HG02943 (cell line): Measurements from ENCODE around the gene CCDC71.

Source experiments
- ATAC-seq: cut with Tn5 transposase; IDR thresholded peaks from one replicate; pipeline ENCODE4 v1.9.1; 2021; ENCODE audit warnings: mild to moderate bottlenecking, low read depth, moderate library complexity; ENCODE audit not compliant: unreplicated experiment

CCDC71 gene

DNA sequence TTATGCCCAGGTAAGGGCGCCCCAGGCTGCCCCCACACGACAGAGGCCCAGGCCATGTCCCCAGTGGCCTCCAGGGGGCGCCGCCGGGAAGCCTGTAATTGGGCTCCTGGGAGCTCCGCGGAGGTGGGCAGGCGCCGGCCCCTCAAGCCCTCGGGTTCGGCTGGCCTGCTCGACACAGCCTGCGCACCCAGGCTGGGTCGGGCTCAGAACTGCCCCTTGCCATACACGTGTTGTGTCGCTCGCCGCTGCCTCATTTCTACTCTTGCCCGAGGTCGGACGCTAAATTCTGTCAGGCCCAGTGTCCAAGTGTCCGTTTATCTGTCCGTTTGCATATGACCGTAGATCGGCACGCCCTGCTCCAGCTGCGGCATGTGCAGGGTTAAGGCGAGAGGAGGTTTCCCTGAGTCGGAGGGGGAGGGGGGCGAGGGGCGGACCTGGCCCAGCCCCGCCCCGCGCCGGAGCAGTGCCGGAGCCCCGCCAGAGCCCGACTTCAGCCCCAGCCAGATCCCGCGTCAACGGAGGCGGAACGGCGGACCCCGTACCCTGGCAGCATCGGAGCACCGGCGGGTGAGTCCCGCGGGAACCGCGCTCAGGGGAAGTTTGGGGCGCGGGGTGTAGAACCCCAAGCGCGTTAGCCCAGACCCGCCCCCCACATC lies 5.1 kb upstream of the CCDC71 start, which contains the start of gene KLHDC8B:
Gene KLHDC8B, plus strand, starts transcription at position 480 of the 656 bp plus-strand sequence. CDS start 1,172 bp downstream, outside the sequence.
- no peak for ATAC-seq

DNA sequence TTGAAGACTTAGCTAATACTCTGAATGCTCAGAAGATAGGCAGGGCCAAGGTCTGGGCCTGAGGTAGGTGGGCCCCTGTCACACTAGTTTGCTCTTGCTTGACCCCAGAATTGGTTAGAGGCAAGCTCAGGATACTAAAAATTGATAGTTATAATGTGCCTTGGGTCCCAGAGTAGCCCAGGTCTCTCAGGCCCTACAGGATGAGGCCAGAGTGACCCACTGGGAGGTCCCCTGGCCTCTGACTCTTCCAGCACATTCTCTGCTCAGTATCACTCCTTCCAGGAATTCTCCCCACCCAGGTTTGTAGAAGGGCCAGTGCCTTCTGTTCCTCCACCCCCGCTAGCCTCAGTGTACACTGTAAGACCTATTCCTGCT lies 4.6 kb upstream of the CCDC71 start:
- ATAC-seq, result no peak

DNA sequence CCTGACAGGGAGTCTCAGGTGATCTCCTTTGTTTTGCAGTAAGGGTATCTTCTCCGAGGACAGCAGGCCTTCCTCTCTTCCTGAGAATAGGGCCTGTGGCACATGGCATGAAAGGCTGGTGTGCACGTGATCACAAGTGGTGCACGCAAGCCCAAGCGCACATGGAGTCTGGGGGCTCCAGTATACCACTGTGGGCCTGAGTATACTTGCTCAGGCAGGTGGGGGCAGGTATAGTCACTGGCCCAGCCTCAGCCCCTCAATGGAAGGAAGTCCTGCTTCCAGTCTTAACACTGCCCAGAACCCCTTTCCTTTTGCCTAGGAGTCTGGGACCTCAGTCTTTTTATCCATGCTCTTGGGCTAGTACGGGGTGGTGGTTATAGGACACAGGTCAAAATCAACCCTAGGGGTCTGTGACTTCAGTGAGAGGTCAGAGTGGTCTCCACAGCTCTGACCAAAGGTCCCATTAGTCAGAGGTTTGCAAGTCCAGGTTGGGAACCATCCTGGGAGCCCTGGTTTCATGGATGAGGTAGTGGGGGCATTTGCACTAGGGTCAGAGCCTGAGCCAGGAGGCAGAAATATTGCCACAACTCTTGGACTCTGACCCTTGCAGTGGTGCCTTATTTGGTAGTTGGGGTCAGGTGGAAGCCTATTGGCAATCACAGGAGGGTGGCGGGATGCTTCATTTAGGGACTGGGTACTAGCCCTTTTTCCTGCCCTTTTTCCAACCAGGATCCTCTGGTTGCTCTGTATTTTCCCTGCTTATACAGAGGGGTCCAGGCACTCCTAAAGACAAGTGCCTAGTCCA lies 823 bp upstream of the CCDC71 start:
- no peak for ATAC-seq

DNA sequence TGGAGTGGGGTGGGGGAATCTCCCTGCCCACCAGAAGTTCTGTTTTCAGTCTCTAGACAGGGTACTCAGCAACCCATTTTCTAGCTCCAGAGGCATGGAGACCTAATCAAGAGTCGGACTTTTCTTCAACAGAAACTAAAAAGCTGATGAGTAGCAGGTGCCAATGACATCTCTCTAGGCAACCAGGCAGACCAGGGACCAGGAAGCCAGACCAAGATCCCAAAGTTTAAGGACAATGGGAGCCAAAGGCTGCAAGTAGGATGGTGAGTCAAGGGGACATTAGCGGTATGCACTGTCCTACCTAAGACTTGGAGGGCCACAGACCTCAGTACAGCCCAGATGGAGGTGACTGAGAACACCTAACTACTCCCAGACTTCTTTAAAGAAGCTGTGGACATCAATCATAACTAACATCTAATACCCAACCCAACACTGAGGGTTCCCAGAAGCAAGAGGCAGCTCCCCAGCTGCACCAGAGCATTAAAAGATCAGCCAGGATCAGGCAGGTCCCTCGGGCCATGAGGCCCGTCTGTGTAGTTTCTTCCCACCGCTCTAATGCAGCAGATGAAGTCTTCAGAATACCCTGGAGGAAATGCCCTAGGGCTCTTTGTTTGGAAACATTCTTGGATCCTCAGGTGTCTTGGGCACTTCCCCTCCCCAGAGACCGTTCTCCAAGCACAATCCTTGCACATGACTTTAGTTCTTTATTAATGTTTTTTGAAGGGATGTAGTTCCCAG lies 979 bp downstream of the CCDC71 start:
- no peak for ATAC-seq

DNA sequence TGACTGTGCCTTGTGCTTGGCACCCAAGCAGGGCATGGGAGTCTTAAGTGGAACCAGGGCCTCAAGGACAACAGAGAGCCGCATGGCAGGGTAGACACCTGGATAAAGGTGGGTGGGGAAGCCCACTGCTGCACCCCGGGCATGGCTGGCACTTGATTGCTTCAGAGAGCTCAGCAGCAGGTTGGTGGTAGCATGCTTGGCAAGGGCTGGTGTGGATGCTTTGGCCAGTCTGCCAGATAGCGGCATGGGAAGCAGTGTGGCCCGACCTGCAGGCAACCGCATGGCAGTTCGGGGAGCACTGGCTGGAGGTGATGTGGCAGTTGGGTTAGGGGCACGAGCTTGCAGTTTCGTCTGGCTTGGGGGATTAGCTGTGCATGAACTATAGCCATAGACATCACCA lies 2.5 kb downstream of the CCDC71 start:
- ATAC-seq, result no peak

DNA sequence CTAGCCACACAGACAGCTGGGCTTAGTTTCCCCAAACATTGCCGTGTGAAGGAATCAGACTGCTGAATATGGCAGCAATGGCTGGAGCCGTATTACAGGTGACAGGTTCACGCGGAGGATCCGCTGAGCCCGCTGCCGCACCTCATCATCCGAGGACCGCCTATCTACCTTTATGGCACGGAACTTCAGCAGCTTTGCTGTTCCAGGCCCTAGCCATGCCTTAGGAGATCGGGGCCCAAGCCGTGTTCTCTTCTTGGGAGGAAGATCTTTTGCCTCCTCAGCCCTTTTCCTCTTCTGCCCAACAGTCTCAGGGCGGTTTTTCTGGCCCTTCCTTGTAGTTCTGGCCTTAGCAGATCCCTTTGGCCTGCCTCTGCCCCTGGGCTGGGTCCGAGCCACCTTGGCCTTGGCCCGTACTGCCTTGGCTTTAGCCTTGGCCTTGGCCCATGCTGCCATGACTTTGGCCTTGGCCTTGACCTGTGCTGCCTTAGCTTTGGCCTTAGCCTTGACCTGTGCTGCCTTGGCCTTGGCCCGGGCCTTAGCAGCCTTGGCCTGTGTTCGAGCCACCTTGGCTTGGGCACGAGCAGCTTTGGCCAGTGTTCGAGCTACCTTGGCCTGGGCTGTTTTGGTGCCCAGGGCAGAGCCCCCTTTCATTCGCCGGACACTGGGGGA lies 3.2 kb downstream of the CCDC71 start:
- ATAC-seq, result no peak

DNA sequence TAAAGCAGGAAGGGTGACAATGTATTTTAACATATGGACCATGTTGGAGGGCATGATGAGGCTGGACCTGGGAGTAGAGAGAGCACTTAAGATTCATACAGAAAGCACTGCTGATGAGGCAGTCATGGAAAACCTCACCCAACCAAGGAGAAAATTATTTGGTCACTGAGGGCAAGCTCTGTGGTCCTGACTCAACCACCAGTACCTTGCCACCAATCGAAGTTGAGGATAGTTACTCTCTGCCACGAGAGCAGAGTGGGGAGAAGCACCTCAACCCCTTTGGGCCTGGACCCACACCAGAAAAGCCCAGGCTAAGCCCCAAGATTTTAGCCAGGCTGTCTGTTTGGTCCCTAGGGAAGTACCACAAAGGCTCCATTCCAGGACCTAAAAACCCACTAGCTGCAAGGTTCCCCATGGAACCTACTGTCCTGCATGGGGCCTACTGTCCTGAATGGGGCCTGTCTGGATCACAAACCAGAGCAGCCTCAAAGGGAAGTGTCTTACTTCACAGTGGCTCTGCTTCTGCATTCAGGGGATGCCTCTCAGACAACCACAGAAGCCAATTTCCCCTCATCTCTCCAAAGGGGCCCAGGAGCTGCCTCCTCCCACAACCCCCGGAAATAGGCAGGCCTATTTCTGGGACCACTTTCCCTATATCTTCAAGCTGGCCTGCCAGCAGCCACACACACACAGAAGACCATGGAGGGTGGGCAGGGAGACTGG lies 4.2 kb downstream of the CCDC71 start:
- ATAC-seq, result no peak

DNA sequence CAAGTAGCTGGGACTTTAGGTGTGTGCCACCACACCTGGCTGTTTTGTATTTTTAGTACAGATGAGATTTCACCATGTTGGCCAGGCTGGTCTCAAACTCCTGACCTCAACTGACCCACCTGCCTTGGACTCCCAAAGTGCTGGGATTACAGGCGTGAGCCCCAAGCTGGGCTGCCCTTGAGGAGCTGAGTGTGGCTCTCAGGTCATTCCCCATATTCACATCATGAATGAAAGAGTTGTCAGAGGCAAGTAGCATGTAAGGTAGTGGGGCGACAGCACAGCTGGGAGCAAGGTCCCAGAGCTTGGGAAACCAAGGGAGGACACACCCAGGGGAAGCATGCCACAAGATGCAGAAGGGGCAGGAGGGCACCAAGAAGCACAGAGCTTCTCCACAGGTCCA lies 4.9 kb downstream of the CCDC71 start:
- ATAC-seq, result no peak

DNA sequence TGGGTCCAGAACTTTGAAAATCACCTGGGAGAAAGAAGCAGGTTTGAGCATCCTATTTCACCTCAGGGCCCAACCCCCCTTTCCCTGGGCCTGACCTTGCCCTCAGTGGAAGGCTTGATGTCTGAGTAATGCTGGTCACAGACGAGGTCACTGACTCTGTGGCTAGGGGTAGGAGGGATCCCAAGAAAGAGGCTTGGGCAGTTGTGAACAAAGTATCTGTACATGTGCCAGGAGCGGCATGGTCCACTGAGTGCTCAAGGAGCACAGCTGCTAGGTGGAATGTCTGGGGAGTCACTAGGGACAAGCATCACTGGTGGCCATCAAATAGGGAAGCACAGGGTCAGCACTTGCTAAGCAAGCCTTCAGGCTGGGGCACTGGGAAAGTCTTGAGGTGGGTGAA lies 7.3 kb downstream of the CCDC71 start:
- ATAC-seq, result no peak

DNA sequence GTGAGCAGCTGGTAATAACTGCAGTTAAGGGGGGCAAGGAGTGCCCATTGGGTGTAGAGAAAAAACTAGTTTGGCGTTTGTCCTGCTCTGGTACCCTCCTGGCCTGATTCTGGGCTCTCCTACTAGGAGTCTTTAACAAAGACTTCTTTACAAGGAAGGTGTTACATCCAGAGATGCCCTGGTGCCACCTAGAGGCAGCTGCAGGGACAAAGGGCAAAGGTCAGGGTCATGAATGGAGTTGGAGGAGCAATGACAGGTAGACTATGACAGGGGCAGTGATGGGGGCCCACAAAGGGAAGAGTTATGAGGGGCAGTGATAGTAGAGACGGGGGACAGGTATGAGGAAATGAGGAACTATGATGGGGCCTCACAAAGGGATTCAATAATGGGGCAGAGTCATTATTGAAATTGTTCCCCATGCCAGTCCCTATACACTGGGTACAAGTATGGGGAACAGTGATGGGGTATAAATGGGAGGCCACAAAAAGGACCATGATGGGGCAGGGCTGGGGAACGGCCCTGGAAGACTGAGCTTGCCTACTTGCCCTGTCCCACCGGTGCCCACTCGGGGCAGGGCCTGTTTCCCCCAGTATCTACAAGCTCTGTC lies 7.9 kb downstream of the CCDC71 start:
- ATAC-seq, result no peak

DNA sequence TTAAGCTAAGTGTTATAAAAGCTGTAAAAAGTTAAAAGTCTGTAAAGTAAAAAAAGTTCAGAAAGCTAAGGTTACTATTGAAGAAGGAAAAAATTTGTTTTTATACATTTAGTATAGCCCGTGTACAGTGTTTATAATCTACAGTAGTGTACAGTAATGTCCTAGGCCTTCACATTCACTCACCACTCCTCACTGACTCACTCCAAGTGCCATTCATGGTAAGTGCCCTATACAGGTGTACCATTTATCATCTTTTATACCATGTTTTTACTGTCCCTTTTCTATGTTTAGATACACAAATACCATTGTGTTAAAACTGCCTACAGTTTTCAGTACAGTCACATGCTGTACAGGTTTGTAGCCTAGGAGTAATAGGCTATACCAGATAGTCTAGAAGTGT lies 8.8 kb downstream of the CCDC71 start:
- no peak for ATAC-seq

DNA sequence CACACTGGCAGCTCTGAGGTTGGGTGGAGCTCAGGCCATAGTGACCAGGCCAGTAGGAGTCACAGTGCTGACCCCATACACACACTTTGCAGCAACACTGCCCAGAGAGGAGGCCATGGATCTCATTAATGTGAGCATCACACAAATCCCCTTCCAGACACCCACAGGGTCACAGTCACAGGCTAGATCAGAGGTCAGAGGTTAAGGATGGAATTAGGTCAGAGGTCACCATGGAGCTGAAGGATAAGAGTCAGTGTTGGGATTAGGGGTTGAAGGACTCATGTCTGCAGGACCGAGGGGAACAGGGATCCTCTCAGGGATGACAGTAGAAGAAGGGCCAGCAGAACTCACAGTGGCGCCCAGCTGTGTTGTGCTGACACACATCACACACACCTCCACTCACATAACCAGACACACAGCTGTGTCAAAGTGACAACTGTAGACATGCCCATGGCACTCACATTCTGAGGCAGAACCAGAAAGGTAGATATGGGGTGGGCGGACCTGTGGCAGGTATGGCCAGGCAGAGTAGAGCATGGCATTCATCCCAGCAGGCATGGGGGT lies 12.7 kb downstream of the CCDC71 start:
- ATAC-seq, result no peak

DNA sequence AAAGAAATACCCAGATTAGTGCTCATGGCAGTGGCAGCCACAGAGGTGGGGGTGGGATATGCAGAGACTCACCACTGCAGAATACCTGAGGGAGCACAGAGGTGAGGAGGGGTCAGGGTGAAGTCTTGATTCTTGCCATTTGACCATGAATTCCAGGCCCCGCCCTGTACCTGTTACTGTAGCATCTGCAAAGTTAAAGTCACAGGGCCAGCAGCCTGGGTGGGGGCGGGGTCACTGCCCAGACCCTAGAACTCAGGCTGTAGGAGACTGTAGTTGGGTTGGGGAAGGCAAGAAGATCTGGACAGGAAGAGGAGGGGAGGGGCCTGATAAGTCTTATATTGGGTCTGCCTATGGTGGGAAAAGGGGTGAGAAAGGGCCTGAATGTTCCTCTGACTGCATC lies 14.5 kb downstream of the CCDC71 start:
- ATAC-seq, result no peak

DNA sequence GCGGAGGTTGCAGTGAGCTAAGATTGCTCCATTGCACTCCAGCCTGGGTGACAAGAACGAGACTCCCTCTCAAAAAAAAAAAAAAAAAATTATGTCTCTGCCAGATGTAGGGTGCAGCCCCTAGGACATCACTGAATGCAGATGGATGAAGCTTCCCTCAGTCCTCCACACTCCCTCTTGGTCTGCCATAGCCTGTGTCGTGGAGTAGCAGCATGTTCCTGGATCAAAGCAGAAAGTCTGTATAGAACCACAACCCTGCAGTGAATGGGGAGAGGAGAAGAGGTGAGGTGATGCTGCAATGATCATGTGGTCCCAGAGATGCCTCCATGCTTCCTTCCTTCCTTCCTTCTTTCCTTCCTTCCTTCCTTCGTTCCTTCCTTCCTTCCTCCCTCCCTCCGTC lies 18.0 kb downstream of the CCDC71 start:
- no peak for ATAC-seq

DNA sequence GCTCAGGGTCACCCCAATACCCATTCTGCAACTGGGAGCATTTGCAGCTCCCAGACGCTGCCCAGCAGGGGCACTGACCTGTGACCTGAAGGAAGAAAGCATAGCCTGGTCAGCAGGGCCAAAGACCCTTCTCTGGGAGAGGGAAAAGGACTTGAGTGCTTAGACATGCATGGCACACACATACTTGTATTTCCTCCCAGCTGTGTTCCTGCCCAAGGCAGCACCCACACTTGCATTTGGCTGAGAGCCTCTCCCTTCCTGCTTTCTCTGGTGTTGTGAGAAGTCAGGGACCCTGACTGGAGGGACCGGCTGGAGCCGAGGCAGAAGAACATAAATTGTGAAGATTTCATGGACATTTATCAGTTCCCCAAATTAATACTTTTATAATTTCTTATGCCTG lies 26.1 kb downstream of the CCDC71 start:
- no peak for ATAC-seq

DNA sequence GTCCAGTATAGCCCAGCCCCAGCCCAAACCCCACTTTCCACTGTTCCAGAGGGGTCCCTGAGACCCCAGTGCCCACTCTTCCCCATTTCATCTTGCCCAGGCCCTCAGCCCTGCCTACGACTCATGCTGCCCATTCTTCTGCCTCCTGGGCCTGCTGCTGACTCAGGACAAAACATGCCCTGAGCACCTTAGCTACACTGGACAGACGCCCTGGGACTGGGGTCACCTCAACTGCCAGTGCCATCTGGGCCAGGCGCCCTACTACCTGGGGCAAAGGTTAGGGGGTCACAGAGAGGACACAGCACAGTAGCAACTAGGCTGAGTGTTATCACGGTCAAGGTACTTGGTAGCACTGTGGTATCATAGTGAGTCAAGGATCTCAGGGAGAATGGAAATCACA lies 30.6 kb downstream of the CCDC71 start:
- no peak for ATAC-seq

DNA sequence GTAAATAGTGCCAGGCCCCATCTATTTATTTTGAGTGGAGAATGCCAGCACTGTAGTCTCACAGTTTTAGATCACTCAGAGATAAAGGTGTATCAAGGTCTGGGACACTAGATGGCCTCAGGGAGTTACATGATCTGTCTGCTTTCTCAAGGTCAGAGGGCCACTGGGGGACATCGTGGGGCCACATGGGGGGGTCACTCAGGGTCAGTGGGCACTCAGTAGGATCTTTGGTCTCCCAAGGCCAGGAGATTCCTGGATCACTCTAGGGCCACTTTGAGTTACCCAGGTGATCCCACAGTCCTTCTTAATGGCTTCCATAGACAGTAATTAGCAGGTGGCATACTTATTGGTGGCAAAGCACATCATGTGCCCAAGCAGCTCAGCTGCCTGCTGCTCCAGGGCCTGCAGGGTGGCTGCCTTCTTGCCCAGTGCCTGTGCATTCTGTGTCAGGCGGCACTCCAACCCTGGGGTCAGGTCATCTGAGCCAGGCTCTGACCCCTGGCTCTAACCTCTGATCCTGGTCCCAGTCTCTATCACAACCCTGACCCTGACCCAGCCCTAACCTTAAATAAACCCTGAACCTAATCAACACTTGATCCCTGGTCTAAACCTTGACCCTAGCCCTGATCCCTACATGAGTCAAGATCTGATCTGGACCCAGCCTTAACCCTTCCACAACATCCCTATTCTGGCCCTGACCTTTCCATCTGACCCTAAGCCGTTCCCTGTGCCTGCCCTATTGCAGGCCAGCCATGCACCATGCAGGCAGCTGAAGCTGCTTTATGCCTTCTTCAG lies 31.5 kb downstream of the CCDC71 start:
- no peak for ATAC-seq

DNA sequence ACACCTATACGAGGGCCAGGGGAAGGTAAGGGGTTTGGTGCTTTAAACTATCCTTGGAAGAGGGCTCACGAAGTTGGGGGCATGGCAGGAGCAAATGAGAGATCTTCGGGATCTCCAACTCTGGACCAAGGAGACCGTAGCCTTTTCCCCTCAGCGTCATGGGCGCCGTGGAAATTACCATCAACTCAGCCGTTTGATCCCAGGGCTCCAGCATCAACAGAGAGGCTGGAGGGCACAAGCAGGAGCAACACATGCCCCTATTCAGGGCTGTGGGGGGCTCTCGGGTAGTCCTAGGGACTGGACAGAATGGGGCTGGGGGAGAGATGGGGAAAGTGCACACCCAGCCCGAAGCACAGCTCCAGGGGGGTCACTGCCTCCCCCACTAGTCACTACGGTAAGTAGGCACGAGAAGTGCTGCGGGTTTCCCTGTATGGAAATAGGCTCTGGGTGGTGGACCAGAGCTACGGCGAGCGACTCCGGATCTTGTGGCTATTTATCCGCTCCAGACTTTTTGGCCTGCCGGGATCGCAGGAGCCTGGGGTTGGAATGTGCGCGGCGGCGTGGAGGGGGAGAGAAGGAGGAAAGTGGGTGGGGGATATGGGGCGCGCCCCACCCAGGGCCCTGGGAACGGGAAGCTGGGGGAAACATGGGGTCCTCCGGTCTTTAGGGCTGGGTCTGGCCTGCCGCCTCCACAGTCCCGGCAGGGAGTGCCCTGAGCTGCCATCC lies 32.7 kb downstream of the CCDC71 start:
- no peak for ATAC-seq
